Measurements from ENCODE around the gene ROS1.
"Not testable (repeated sequence)": the region's sequence is repeated elsewhere in the genome, so short reads cannot be mapped to it uniquely, and the experiment has no call there.

The ROS1 gene

DNA sequence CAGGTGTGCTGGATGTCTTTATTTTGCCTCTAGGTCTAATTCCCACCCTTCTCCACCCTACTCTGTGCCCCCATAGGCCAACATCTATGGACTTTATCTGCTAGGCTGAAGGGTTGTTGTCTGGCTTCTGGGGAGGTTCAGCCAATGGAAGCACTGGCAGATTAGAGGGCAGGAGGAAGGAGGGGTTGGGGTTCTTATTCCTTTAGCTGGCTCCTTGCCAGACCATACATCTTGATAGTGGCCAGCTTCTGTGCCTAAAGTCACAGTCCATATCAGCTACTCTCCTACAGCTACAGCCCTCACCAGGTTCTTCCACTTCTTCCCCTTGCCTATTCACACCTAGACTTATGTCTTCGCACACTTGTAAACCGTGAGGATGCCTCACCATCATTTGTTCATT, 41.1 kb downstream of the ROS1 start:
- FAIRE-seq (no peak), DNase-seq (ENCODE audit: insufficient read length, low spot score) (no peak)
- TF ChIP-seq, protein P1, sequence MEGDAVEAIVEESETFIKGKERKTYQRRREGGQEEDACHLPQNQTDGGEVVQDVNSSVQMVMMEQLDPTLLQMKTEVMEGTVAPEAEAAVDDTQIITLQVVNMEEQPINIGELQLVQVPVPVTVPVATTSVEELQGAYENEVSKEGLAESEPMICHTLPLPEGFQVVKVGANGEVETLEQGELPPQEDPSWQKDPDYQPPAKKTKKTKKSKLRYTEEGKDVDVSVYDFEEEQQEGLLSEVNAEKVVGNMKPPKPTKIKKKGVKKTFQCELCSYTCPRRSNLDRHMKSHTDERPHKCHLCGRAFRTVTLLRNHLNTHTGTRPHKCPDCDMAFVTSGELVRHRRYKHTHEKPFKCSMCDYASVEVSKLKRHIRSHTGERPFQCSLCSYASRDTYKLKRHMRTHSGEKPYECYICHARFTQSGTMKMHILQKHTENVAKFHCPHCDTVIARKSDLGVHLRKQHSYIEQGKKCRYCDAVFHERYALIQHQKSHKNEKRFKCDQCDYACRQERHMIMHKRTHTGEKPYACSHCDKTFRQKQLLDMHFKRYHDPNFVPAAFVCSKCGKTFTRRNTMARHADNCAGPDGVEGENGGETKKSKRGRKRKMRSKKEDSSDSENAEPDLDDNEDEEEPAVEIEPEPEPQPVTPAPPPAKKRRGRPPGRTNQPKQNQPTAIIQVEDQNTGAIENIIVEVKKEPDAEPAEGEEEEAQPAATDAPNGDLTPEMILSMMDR (IDR thresholded peaks at IDR 0.05; ENCODE audit: insufficient read depth, missing control alignments) = no peak

DNA sequence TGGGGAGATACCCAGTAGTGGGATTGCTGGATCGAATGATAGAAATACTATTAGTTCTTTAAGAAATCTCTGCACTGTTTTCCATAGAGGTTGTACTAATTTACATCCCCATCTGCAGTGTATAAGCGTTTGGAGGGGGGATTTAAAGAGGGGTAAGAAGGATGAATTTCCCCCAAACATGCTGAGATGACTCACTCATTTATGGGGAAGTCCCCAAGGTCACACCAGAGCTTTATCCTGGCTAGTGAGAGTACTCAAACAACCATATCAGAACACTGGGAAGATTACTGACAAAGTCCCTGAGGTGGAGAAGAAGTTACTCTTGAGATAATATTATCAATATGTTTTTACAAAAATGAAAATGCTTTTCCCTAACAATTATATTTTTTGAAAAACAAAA, 44.0 kb downstream of the ROS1 start:
- DNase-seq (ENCODE audit: insufficient read length, low spot score) = no peak
- no peak for FAIRE-seq
- TF ChIP-seq, protein P1 (IDR thresholded peaks at IDR 0.05; ENCODE audit: insufficient read depth, missing control alignments) = no peak

DNA sequence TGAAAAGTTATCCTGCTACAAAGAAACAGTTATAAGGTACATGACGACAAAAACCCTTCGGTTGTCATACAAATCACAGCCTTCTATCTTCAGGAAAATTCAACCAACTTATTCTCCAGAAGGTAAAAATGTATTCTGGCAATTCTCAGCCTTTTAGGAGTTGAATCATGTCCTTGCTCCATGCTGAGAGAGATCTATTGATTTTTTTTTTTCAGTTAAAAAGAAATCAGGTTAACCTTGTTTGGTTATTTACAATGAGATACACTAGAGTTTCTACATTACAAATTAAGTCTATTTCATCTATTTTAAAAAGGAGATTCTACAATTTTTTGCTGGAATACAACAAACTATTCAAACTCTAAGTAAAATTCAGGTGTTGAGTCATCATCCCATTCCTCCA, 45.4 kb downstream of the ROS1 start:
- TF ChIP-seq, protein P1 (IDR thresholded peaks at IDR 0.05; ENCODE audit: insufficient read depth, missing control alignments) = no peak
- no peak for FAIRE-seq
- no peak for DNase-seq (ENCODE audit: insufficient read length, low spot score)

DNA sequence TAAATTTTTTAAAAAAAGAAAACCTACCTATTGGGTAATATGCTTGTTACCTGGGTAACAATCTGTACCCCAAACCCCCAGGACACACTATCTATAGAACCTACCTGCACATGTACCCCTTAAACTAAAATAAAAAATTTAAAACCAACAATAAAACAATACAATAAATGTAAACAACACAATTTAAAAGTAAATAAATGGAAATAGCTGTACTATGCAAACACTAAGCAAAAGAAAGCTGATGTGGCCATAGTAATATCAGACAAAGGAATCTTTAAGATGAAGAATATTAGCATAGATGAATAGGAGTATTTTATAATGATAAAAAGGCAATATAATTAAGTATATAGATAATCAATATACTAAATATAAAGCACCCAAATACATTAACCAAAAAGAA, 50.3 kb downstream of the ROS1 start:
- DNase-seq (ENCODE audit: insufficient read length, low spot score) = no peak
- no peak for FAIRE-seq
- TF ChIP-seq, protein P1 (IDR thresholded peaks at IDR 0.05; ENCODE audit: insufficient read depth, missing control alignments) = no peak

DNA sequence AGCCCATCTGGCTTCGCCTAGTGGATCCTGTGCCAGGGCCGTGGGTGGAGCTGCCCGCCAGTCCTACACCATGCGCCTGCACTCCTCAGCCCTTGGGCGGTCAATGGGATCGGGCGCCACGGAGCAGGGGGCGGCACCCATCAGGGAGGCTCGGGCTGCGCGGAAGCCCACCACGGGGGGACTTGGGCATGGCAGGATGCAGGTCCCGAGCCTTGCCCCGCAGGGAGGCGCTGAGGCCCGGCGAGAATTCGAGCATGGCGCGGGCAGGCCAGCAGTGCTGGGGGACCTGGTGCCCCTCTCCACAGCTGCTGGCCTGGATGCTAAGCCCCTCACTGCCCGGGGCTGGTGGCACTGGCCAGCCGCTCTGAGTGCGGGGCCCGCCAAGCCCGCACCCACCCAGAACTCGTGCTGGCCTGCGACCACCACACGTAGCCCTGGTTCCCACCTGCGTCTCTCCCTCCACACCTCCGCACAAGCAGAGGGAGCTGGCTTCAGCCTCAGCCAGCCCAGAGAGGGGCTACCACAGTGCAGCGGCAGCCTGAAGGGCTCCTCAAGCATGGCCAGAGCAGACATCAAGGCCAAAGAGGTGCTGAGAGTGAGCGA, 52.4 kb downstream of the ROS1 start:
- FAIRE-seq = no peak
- no peak for DNase-seq (ENCODE audit: insufficient read length, low spot score)
- TF ChIP-seq, protein P1 (IDR thresholded peaks at IDR 0.05; ENCODE audit: insufficient read depth, missing control alignments) = no peak

DNA sequence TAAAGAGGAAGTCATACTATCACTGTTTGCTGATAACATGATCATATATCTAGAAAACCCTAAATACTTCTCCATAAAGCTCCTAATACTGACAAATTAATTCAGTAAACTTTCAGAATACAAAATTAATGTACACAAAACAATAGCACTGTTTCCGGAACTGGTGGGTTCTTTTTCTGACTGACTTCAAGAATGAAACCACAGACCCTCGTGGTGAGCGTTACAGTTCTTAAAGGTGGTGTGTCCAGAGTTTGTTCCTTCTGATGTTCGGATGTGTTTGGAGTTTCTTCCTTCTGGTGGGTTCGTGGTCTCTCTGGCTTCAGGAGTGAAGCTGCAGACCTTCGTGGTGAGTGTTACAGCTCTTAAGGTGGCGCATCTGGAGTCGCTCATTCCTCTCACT, 53.5 kb downstream of the ROS1 start:
- DNase-seq (ENCODE audit: insufficient read length, low spot score); FAIRE-seq: not testable (repeated sequence)

DNA sequence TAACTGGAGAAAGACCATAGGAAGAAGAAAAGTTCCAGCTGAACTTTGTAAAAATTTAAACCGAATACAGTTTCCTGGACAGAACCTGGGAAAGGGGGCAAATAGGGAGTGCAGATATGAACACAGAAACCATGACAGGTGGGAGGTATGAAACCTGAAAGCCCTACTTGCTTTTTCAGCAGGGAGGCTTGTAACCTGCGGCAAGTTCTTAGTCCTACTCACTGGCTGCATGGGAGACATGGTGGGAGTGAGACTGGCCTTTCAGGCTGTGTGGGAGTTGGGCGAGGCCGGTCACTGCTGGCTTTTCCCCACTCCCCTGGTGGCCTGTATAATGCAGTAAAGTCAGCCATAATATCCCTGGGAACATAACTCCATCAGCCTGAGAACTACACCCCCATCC, 54.2 kb downstream of the ROS1 start:
- DNase-seq (ENCODE audit: insufficient read length, low spot score) = no peak
- TF ChIP-seq, protein P1 (IDR thresholded peaks at IDR 0.05; ENCODE audit: insufficient read depth, missing control alignments) = no peak
- FAIRE-seq = no peak

DNA sequence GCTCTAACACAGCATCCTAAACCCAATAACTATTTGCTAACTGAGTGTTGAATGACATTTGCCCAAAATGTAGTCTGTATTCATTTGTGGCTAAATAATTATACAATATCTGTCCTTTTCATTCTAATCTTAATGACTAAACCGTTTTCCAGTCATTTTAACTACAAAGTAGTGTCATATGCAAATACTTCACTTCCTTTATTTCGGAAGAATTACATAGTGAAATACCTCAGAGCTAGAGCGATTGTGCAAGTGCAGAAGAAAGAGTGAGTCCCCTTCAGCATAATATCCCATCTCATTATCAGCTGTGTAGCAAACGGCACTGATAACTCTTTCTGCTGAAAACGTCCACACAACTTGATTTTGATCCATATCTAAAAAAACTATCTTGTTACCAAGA, 66.2 kb downstream of the ROS1 start:
- no peak for FAIRE-seq
- DNase-seq (ENCODE audit: insufficient read length, low spot score) = no peak
- TF ChIP-seq, protein P1 (IDR thresholded peaks at IDR 0.05; ENCODE audit: insufficient read depth, missing control alignments) = no peak
